ENCODE data around the gene ZYX.

GRCh38 chr7:143437578-143437977 lies 56.4 kb downstream of the ZYX start:
- no peak for TF ChIP-seq CTCF (conservative IDR thresholded peaks at IDR 0.05)
- TF ChIP-seq ZFX (IDR thresholded peaks at IDR 0.05), result no peak

Measured in C4-2B (cell line).